ENCODE data around the gene FCMR.

The FCMR gene

GRCh38 chr1:206923009-206923960, 1.5 kb upstream of the FCMR start:
- no peak for DNase-seq (ENCODE audit: low read depth)

GRCh38 chr1:206922524-206922923, 783 bp upstream of the FCMR start:
- no peak for DNase-seq (ENCODE audit: low read depth)

- no peak for DNase-seq (ENCODE audit: low read depth)
These were observed 3.7 kb downstream of the FCMR start for GRCh38 chr1:206918076-206918475.

GRCh38 chr1:206916000-206916709, 5.6 kb downstream of the FCMR start:
- DNase-seq (ENCODE audit: low read depth), result no peak

GRCh38 chr1:206915030-206915735, 6.6 kb downstream of the FCMR start:
- DNase-seq (ENCODE audit: low read depth), result no peak

GRCh38 chr1:206913766-206914537, 7.8 kb downstream of the FCMR start:
- DNase-seq (ENCODE audit: low read depth), result no peak

GRCh38 chr1:206912445-206913095, 9.2 kb downstream of the FCMR start:
- peak; percentile 82 for DNase-seq (ENCODE audit: low read depth)

GRCh38 chr1:206911064-206911663, 10.6 kb downstream of the FCMR start:
- peak; percentile 76 for DNase-seq (ENCODE audit: low read depth)

GRCh38 chr1:206909883-206910318, 11.8 kb downstream of the FCMR start:
- DNase-seq (ENCODE audit: low read depth), result no peak

- DNase-seq (ENCODE audit: low read depth), result no peak
These were observed 12.4 kb downstream of the FCMR start for GRCh38 chr1:206909161-206909882.

GRCh38 chr1:206908038-206908437, 13.7 kb downstream of the FCMR start:
- DNase-seq (ENCODE audit: low read depth), result no peak

GRCh38 chr1:206907304-206907991, 14.3 kb downstream of the FCMR start:
- DNase-seq (ENCODE audit: low read depth), result no peak

GRCh38 chr1:206905295-206906164, 16.2 kb downstream of the FCMR start:
- peak; percentile 98 for DNase-seq (ENCODE audit: low read depth)

- no peak for DNase-seq (ENCODE audit: low read depth)
These were observed 17.2 kb downstream of the FCMR start for GRCh38 chr1:206904423-206905142.

GRCh38 chr1:206903687-206904086, 18.1 kb downstream of the FCMR start:
- DNase-seq (ENCODE audit: low read depth), result peak; percentile 55

- no peak for DNase-seq (ENCODE audit: low read depth)
These were observed 19.0 kb downstream of the FCMR start for GRCh38 chr1:206902702-206903101.

GRCh38 chr1:206901944-206902343, 19.8 kb downstream of the FCMR start:
- DNase-seq (ENCODE audit: low read depth), result no peak

- DNase-seq (ENCODE audit: low read depth), result no peak
These were observed 21.6 kb downstream of the FCMR start for GRCh38 chr1:206900149-206900548.
